HepG2 (cell line): ENCODE results near the gene ASCC3. TPM values are rescaled to one million over a fixed set of nuclear protein-coding genes. Genes with fewer than 3 reads are reported as not detected.

Experiments
- ELK4 ChIP-seq: sonication (generic); formaldehyde crosslinking; IDR thresholded peaks from 2 replicates; pipeline ENCODE4 v1.9.0; 2021; ENCODE audit warnings: missing genetic modification reagents, borderline replicate concordance
- GTF3A ChIP-seq: sonication (generic); formaldehyde crosslinking; conservative IDR thresholded peaks from 2 replicates; pipeline ENCODE4 v1.4.0; 2020; ENCODE audit warnings: mild to moderate bottlenecking, missing genetic modification reagents
- NFAT5 ChIP-seq: sonication (generic); formaldehyde crosslinking; IDR thresholded peaks from 2 replicates; pipeline ENCODE4 v1.4.0; 2020; ENCODE audit warnings: missing genetic modification reagents
- NR2C2 ChIP-seq: sonication (generic); formaldehyde crosslinking; IDR thresholded peaks from 2 replicates; pipeline ENCODE4 v1.4.0; 2020; ENCODE audit warnings: missing genetic modification reagents, mild to moderate bottlenecking, moderate library complexity, borderline replicate concordance
- SRSF4 ChIP-seq: fragments of 200-400 bp; formaldehyde crosslinking; IDR thresholded peaks from one replicate; pipeline ENCODE4 v1.6.1; 2018; ENCODE audit warnings: mild to moderate bottlenecking, low read depth, low read length, moderate library complexity; ENCODE audit not compliant: poor library complexity, severe bottlenecking
- ZNF670 ChIP-seq: sonication (generic); formaldehyde crosslinking; IDR thresholded peaks from 2 replicates; pipeline ENCODE4 v1.8.0; 2022; ENCODE audit warnings: mild to moderate bottlenecking, missing genetic modification reagents, borderline replicate concordance
- polyA plus RNA-seq, 8 experiments: library from polyadenylated mRNA; depleted of rRNA in 3 of 8; stranded (reverse) in 7 of 8; unstranded in 1 of 8; fragments of >200 nt; fragmentation: Illumina TruSeq in 4 of 8; extraction: Trizol in 4 of 8; gene quantifications; 2 replicates each; pipeline versions ENCODE4 v1.2.1 to v1.2.3, GENCODE V29; 2011 to 2016; ENCODE audit warnings: low read depth in 4 of 8, missing spikeins in 1 of 8, mixed read lengths in 1 of 8; ENCODE audit not compliant: insufficient read depth in 1 of 8
- total RNA-seq, 5 experiments: library from RNA; depleted of rRNA; stranded (reverse); fragments of >200 nt; fragmentation: Illumina TruSeq; extraction: Trizol; gene quantifications; 2 replicates each; pipeline ENCODE4 v1.2.3, GENCODE V29; 2016; ENCODE audit warnings: low read depth in 1 of 5

Gene ASCC3
- total and polyA plus RNA-seq, 2 of the 13 experiments (the other 11 are each of a cell fraction or from before 2014, with no cell fraction given) = 23.1 to 55.7 TPM

GRCh38 chr6:100475554-100476320, 405.4 kb downstream of the ASCC3 start (continued):
- no peak for TF ChIP-seq NFAT5 (CRISPR knock-in tag)
- no peak for TF ChIP-seq NR2C2 (CRISPR knock-in tag)
- TF ChIP-seq ELK4 (CRISPR knock-in tag) = no peak
- TF ChIP-seq ZNF670 (CRISPR knock-in tag) = no peak
- no peak for TF ChIP-seq GTF3A (CRISPR knock-in tag)
- no peak for TF ChIP-seq SRSF4
